SK-N-SH (cell line): ENCODE measurements around the gene CDIP1. TPM values are rescaled to one million over a fixed set of nuclear protein-coding genes. Genes with fewer than 3 reads are reported as not detected.

ENCODE experiments used
- CTCF ChIA-PET: fragments of 300-600, 350-600 bp; formaldehyde crosslinking; extraction: SDS; loops from one replicate; lab custom pipeline; 2021; lab: Yijun Ruan, JAX
- POLR2A ChIA-PET: fragments of 350-600 bp; sonication (Branson Sonifier 250); formaldehyde crosslinking; extraction: SDS; loops from one replicate; lab custom pipeline; 2020; ENCODE audit warnings: antibody characterized with exemption, inconsistent platforms; lab: Yijun Ruan, JAX
- DNase-seq: peaks from one replicate; pipeline ENCODE4 v3.0.0; 2012
- H2AFZ ChIP-seq: fragments of 200-600 bp; sonication (generic); 2 replicates; pipeline ENCODE4 v1.8.1; 2016; ENCODE audit warnings: antibody characterized with exemption, mild to moderate bottlenecking, low read depth
- H3F3A ChIP-seq: fragments of 200-600 bp; sonication (generic); replicated peaks from 2 replicates; pipeline ENCODE3; 2016; ENCODE audit warnings: antibody characterized with exemption, mild to moderate bottlenecking; ENCODE audit not compliant: insufficient read depth
- H3K27ac ChIP-seq, 2 experiments: fragments of 200-500 bp in 1 of 2; fragments of 200-600 bp in 1 of 2; sonication (Bioruptor generic) in 1 of 2; sonication (generic), shearing (Covaris generic) in 1 of 2; 2 replicates each; pipeline versions ENCODE4 v1.5.1 to v1.6.1; 2014 to 2016; ENCODE audit warnings: low read depth in 2 of 2, inconsistent platforms in 1 of 2, low read length in 1 of 2, mild to moderate bottlenecking in 1 of 2, mixed read lengths in 1 of 2
- H3K27me3 ChIP-seq: fragments of 200-600 bp; sonication (generic), shearing (Covaris generic); 2 replicates; pipeline ENCODE4 v1.6.1; 2016; ENCODE audit warnings: mixed run types; ENCODE audit not compliant: insufficient read depth
- H3K36me3 ChIP-seq, 2 experiments: fragments of 200-500 bp in 1 of 2; fragments of 200-600 bp in 1 of 2; sonication (Bioruptor generic) in 1 of 2; sonication (generic) in 1 of 2; replicated peaks in 1 of 2; 2 replicates each; pipeline versions ENCODE3 to v1.5.1; 2014 to 2016; ENCODE audit warnings: low read length in 1 of 2, mild to moderate bottlenecking in 1 of 2; ENCODE audit not compliant: insufficient read depth in 2 of 2, control insufficient read depth in 1 of 2
- H3K4me1 ChIP-seq, 2 experiments: fragments of 200-500 bp in 1 of 2; fragments of 200-600 bp in 1 of 2; sonication (Bioruptor generic) in 1 of 2; sonication (generic), shearing (Covaris generic) in 1 of 2; 2 replicates each; pipeline versions ENCODE4 v1.5.1 to v1.6.1; 2014 to 2016; ENCODE audit warnings: low read depth in 1 of 2, low read length in 1 of 2, mixed run types in 1 of 2; ENCODE audit not compliant: insufficient read depth in 2 of 2, control insufficient read depth in 1 of 2
- H3K4me2 ChIP-seq: fragments of 200-600 bp; sonication (generic), shearing (Covaris generic); 2 replicates; pipeline ENCODE4 v1.6.1; 2017; ENCODE audit warnings: mixed run types
- H3K4me3 ChIP-seq, 2 experiments: fragments of 200-500 bp in 1 of 2; fragments of 200-600 bp in 1 of 2; sonication (Bioruptor generic) in 1 of 2; sonication (generic), shearing (Covaris generic) in 1 of 2; 2 replicates each; pipeline versions ENCODE4 v1.5.1 to v1.8.1; 2014 to 2016; ENCODE audit warnings: low read depth in 2 of 2, inconsistent platforms in 1 of 2, low read length in 1 of 2, mild to moderate bottlenecking in 1 of 2, mixed read lengths in 1 of 2, moderate library complexity in 1 of 2
- H3K79me2 ChIP-seq: fragments of 200-600 bp; sonication (generic); 2 replicates; pipeline ENCODE4 v1.8.1; 2017; ENCODE audit warnings: mild to moderate bottlenecking; ENCODE audit not compliant: insufficient read depth
- H3K9ac ChIP-seq: fragments of 200-600 bp; sonication (generic); 2 replicates; pipeline ENCODE4 v1.6.1; 2017; ENCODE audit warnings: mixed run types
- H3K9me2 ChIP-seq: fragments of 200-600 bp; sonication (generic); 2 replicates; pipeline ENCODE4 v1.6.1; 2017; ENCODE audit warnings: mixed run types
- H3K9me3 ChIP-seq: fragments of 200-600 bp; sonication (generic); 2 replicates; pipeline ENCODE4 v1.6.1; 2017; ENCODE audit warnings: mixed run types, mild to moderate bottlenecking, moderate library complexity
- H4K20me1 ChIP-seq: fragments of 200-600 bp; sonication (generic); 2 replicates; pipeline ENCODE4 v1.6.1; 2017; ENCODE audit warnings: mild to moderate bottlenecking, mixed run types; ENCODE audit not compliant: insufficient read depth
- CHD2 ChIP-seq: fragments of 150-350 bp; IDR thresholded peaks from 2 replicates; pipeline ENCODE4 v1.6.1; 2018; ENCODE audit warnings: low read length; ENCODE audit not compliant: partially characterized antibody
- EP300 ChIP-seq, 2 experiments: IDR thresholded peaks; 2 replicates each; pipeline versions ENCODE4 v1.4.0 to v1.6.1; 2012; ENCODE audit warnings: borderline replicate concordance in 1 of 2, low read depth in 1 of 2, low read length in 1 of 2
- FOSL2 ChIP-seq: IDR thresholded peaks from 2 replicates; pipeline ENCODE4 v1.4.0; 2012; ENCODE audit warnings: low read depth, mild to moderate bottlenecking, moderate library complexity, borderline replicate concordance
- GATA2 ChIP-seq: sonication (generic); formaldehyde crosslinking; IDR thresholded peaks from 2 replicates; pipeline ENCODE4 v1.5.0; 2020; ENCODE audit warnings: mild to moderate bottlenecking, missing genetic modification reagents
- IRF3 ChIP-seq: fragments of 150-350 bp; IDR thresholded peaks from 2 replicates; pipeline ENCODE4 v1.6.1; 2016; ENCODE audit warnings: mild to moderate bottlenecking, low read depth, low read length
- JUND ChIP-seq: IDR thresholded peaks from 2 replicates; pipeline ENCODE4 v1.4.0; 2012
- MXI1 ChIP-seq: IDR thresholded peaks from 2 replicates; pipeline ENCODE4 v1.6.1; 2012; ENCODE audit warnings: mild to moderate bottlenecking, low read depth, low read length, improper control_type of control experiment
- RFX5 ChIP-seq: IDR thresholded peaks from 2 replicates; pipeline ENCODE4 v1.6.1; 2012; ENCODE audit warnings: mild to moderate bottlenecking, improper control_type of control experiment, low read length
- SIN3A ChIP-seq: IDR thresholded peaks from 2 replicates; pipeline ENCODE4 v1.6.1; 2012; ENCODE audit warnings: low read depth, mild to moderate bottlenecking, low read length, moderate library complexity, borderline replicate concordance
- TCF12 ChIP-seq: IDR thresholded peaks from 2 replicates; pipeline ENCODE4 v1.4.0; 2012
- TEAD4 ChIP-seq: IDR thresholded peaks from 2 replicates; pipeline ENCODE4 v1.4.0; 2012; ENCODE audit warnings: mild to moderate bottlenecking, borderline replicate concordance; ENCODE audit not compliant: insufficient read depth
- USF1 ChIP-seq: IDR thresholded peaks from 2 replicates; pipeline ENCODE4 v1.4.0; 2012; ENCODE audit warnings: low read depth, borderline replicate concordance
- USF2 ChIP-seq: fragments of 150-350 bp; IDR thresholded peaks from 2 replicates; pipeline ENCODE4 v1.6.1; 2017; ENCODE audit warnings: antibody characterized with exemption, low read length, low read depth, borderline replicate concordance
- YY1 ChIP-seq: IDR thresholded peaks from 2 replicates; pipeline ENCODE4 v1.4.0; 2012; ENCODE audit warnings: low read depth, mild to moderate bottlenecking
- ZBTB33 ChIP-seq: IDR thresholded peaks from 2 replicates; pipeline ENCODE4 v1.4.0; 2012; ENCODE audit warnings: low read depth, borderline replicate concordance
- WGBS: methylation state at CpG from one replicate; pipeline ENCODE4 v1.1.6; 2017; ENCODE audit warnings: low lambda C conversion rate; 5-methylcytosine and 5-hydroxymethylcytosine counted together
- polyA plus RNA-seq, 3 experiments: library from polyadenylated mRNA; depleted of rRNA; stranded (reverse); fragments of >200 nt; gene quantifications; 2 replicates each; pipeline ENCODE4 v1.2.3, GENCODE V29; 2012

Gene CDIP1
- polyA plus RNA-seq, 1 of the 3 experiments (the other 2 are of a cell fraction) = 30.2 TPM

GRCh38 chr16:4495766-4496165, 42.8 kb downstream of the CDIP1 start (continued):
- TF ChIP-seq USF2 = no peak
- TF ChIP-seq CHD2 = no peak
- no peak for TF ChIP-seq TEAD4

GRCh38 chr16:4494746-4495490, 43.7 kb downstream of the CDIP1 start:
- 67% methylated on average over 6 of the region's 6 CpGs for WGBS
- ChIA-PET CTCF (interaction anchor here (0.7 kb wide), 1 partner anchor 91 kb away, joined by 3 read pairs; no protein-coding TSS in a partner anchor), POLR2A (no interaction called here)
- H3F3A ChIP-seq = peaks cover 30% of the 10 kb centered on the region
- peak overlapping the region; percentile 56 for H3K4me2 ChIP-seq
- no peak overlapping the region for H2AFZ ChIP-seq
- no peak overlapping the region for H3K4me3 ChIP-seq
- peak overlapping the region; percentile 25; the same call in 1 of the 2 replicates for H3K9ac ChIP-seq
- H3K4me1 ChIP-seq = peaks cover under 1 to 31% of the 10 kb centered on the region in 2 experiments; a peak in 2 of 4 replicates
- no peaks in the 10 kb centered on the region for H3K9me2 ChIP-seq
- no peaks in the 10 kb centered on the region for H3K9me3 ChIP-seq
- H3K27me3 ChIP-seq = no peaks in the 10 kb centered on the region
- no peaks in the 10 kb centered on the region for H3K36me3 ChIP-seq
- no peak for DNase-seq
- peaks cover 89% of the 10 kb centered on the region for H3K79me2 ChIP-seq
- H4K20me1 ChIP-seq = no peaks in the 10 kb centered on the region
- H3K27ac ChIP-seq = peak overlapping the region; percentile 29 to 80; a peak in 3 of 4 replicates
- no peak for TF ChIP-seq CHD2
- no peak for TF ChIP-seq MXI1
- no peak for TF ChIP-seq YY1
- peak; percentile 74; the same call in 1 of the 2 replicates for TF ChIP-seq FOSL2
- TF ChIP-seq IRF3 = no peak
- TF ChIP-seq TCF12 = peak; percentile 33; the same call in 1 of the 2 replicates
- no peak for TF ChIP-seq SIN3A
- TF ChIP-seq RFX5 = no peak
- no peak for TF ChIP-seq GATA2 (CRISPR knock-in tag)
- TF ChIP-seq EP300 (IDR thresholded peaks at IDR 0.05; ENCODE audit: borderline replicate concordance in 1 of 2, low read depth in 1 of 2, low read length in 1 of 2) = no peak
- no peak for TF ChIP-seq TEAD4
- peak; percentile 50 for TF ChIP-seq JUND
- TF ChIP-seq USF1 = no peak
- TF ChIP-seq ZBTB33 = no peak
- TF ChIP-seq, all 33 proteins: peak for 3
